NB4 (cell line): ENCODE results near the gene IL16.

Experiments used
- POLR2A ChIP-seq: IDR thresholded peaks from 2 replicates; pipeline ENCODE4 v1.6.1; 2011; ENCODE audit warnings: mild to moderate bottlenecking; ENCODE audit not compliant: insufficient read length; ENCODE audit errors: extremely low read depth
- TF ChIP-seq, protein P1 (sequence below): IDR thresholded peaks from one replicate; pipeline ENCODE4 v1.5.1; 2012; ENCODE audit warnings: low read depth, low read length
- TF ChIP-seq, protein P2 (sequence below): IDR thresholded peaks from 2 replicates; pipeline ENCODE4 v1.6.1; 2011; ENCODE audit warnings: low read depth, low read length

DNA sequence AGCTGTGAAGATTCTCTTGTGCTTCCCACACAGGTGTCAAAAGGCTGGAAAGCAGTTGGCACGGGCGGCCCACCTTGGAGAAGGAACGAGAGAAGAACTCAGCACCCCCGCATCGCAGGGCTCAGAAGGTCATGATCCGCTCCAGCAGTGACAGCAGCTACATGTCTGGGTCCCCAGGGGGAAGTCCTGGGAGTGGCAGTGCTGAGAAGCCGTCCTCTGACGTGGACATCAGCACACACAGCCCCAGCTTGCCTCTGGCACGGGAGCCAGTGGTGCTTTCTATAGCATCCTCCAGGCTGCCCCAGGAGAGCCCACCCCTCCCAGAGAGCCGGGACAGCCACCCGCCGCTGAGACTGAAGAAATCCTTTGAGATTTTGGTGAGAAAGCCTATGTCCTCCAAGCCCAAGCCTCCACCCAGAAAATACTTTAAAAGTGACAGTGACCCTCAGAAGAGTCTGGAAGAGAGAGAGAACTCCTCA is 95.9 kb downstream of the IL16 start:
- TF ChIP-seq, protein P1, sequence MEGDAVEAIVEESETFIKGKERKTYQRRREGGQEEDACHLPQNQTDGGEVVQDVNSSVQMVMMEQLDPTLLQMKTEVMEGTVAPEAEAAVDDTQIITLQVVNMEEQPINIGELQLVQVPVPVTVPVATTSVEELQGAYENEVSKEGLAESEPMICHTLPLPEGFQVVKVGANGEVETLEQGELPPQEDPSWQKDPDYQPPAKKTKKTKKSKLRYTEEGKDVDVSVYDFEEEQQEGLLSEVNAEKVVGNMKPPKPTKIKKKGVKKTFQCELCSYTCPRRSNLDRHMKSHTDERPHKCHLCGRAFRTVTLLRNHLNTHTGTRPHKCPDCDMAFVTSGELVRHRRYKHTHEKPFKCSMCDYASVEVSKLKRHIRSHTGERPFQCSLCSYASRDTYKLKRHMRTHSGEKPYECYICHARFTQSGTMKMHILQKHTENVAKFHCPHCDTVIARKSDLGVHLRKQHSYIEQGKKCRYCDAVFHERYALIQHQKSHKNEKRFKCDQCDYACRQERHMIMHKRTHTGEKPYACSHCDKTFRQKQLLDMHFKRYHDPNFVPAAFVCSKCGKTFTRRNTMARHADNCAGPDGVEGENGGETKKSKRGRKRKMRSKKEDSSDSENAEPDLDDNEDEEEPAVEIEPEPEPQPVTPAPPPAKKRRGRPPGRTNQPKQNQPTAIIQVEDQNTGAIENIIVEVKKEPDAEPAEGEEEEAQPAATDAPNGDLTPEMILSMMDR = no peak
- TF ChIP-seq POLR2A = no peak
- TF ChIP-seq, protein P2, sequence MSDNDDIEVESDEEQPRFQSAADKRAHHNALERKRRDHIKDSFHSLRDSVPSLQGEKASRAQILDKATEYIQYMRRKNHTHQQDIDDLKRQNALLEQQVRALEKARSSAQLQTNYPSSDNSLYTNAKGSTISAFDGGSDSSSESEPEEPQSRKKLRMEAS = no peak
